Activated CD4-positive, alpha-beta T cell treated with anti-CD3 and anti-CD28 coated beads, Interleukin-2, amount 50 U/mL, for 48 hours (primary cell): ENCODE results near the gene DMD.
A peak's percentile ranks its signal among the peaks of the same experiment; 100 is the strongest.

Experiments
- DNase-seq, 2 experiments: peaks; one replicate each; pipeline ENCODE4 v3.0.0-alpha.2; 2020

Gene DMD

GRCh38 chrX:32170481-32170880 lies 1040.9 kb downstream of the DMD start:
- no peak for DNase-seq

DNA sequence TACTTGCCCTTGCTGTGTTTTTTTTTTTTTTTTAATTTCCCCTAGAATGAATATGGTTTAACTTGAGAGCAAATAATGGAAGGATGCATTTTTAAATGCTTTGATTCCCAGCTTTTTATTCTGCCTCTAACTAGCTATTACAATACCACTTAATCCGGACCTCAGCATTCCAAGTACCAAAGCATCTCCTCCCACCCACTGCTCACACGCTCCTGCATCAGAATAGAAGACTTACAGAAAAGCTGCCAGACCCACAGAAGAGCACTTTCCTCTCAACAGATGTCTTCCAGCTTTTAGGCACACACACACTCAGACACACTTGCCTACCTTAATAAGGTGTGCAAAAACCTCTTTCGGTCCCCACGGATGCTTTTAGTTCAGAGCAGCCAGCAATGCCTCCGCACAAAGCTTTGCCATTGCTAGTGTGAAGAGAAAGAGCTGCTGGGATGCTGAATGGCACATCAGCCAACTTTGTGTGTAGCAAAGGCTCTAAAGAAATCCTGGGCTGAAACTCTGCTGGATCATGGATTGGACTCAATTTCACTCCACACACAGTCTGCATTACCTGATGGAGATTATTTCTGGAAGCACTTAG lies 1056.2 kb downstream of the DMD start:
- DNase-seq, result no peak

GRCh38 chrX:32153585-32153984 lies 1057.8 kb downstream of the DMD start:
- no peak for DNase-seq

- no peak for DNase-seq
Measured at GRCh38 chrX:32150141-32150540, 1061.2 kb downstream of the DMD start.

DNA sequence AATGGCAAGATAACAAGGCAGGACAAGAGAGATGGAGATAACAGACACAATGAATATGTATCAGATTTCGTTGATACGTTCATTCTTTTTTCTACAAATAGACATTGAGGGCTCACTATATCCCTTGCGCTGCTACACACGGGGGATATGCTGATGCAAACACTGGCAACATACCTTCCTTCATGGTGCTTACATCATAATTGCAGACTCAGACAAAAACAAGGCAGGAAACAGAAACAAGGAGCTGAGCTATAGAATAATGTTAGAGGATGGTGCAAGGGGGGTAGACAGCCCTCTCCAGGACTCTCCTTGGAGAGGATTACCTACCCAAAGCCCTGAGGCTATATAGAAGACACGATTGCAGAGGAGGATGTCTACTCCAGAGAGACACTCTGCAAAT lies 1069.5 kb downstream of the DMD start:
- no peak for DNase-seq

DNA sequence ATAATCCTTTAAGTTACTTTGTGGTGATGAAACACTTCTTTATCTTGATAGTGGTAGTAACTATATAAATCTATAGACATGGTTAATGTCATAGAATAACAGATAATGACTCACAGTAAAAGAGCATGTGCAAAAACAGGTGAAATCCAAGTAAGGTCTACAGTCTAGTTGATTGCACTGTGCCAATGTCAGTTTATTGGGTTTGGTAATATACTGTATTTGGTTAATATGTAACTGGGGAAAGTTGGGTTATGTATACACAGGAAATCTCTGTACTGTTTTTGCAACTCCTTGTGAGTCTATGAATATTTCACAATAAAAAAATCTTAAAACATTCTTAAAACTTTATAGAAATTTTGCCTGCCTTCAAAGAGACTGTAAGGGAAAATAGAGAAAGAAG lies 1071.9 kb downstream of the DMD start:
- DNase-seq, result no peak

DNA sequence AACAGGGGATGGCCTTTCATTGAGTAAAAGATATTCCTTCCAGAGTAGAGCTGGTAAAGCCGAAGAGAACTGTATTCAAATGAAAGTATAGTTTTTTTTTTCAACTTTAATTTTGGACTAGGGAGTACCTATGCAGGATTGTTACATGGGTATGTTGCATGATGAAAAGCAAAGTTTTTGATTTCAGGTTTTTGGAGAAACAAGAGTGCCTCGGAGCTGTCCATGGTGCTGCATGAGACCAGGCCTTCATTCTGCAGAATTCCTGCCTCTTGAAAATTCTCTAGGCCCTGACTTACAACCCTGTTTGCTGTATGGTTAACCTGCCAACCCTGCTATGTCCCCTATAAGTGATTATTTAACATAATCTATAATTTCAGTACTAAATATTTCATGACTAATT lies 1073.8 kb downstream of the DMD start:
- DNase-seq, result peak in 1 of 2 experiments; percentile 1

DNA sequence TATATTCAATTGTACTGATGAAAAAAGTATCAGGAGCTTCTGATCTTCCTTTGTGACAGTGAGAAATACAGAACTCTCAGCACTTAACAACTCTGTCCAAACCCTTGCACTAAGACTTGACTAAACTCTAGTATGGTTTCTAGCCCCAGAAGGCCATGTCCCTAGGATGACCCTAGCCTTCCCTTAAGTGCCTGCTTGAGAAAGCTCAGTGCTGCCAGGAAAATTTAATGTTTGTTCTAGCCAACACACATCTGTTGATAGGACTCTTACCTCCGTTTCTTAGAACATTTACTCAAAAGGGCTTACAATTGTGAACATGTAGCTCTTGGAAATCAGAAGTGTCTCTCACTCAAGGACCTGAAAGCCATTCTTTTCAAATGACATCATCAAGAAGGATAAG lies 1084.4 kb downstream of the DMD start:
- no peak for DNase-seq

- DNase-seq, result no peak
Measured at GRCh38 chrX:32118832-32119231, 1092.5 kb downstream of the DMD start.

DNA sequence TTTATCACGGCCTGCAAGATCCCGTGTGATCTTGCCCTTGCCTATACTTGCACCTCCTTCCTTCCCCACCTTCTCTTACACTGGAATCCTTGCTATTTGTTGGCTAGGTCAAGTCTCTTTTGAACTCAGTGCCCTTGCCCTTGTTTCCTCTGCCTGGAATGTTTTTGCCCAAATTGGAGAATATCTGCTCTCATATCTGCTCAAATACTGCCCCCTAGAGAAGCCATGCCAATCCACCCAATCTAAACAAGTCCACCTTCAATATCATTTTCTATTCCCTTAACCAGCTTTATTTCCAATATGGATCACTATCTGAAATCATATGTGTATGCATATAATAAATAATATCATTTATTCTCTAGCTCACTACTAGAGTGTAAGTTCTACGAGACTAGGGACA lies 1095.3 kb downstream of the DMD start:
- no peak for DNase-seq

DNA sequence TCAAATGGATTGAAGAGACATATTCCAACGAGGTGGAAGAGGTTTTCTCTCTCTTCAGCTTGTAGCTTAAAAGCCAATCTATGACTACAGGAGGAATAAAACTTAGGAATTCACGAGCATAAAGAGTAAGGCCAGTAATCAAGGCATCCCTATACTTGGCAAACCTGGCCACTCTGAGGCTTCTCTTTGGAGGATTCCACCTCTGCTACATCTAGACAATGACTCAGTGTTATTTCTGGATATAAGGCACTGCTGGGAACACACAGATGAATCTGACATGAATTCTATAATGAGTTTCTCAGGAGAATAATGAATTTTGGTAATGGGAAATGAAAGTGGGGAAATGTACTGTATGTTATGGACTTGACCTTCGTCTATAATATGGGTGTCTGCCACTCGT lies 1123.7 kb downstream of the DMD start:
- no peak for DNase-seq

- DNase-seq, result no peak
Measured at GRCh38 chrX:32084757-32085156, 1126.6 kb downstream of the DMD start.

DNA sequence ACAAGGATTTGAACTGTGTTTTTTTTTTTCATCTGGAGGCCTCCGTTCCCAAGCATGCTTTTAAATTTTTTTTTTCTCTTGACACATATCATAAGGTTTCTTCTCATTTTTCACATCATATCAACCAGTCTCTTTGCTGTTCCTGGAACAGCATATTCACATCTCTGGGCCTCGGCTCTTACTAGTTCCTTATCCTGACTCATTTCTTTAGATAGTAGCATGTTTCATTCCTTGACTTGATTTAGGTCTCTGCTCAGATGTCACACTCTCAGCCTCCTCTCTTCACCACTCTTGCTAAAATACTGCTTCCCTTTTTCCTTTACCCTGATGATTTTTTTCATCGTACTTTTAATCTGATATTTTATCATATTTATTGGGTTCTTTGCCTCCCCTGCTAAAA lies 1163.1 kb downstream of the DMD start:
- no peak for DNase-seq

DNA sequence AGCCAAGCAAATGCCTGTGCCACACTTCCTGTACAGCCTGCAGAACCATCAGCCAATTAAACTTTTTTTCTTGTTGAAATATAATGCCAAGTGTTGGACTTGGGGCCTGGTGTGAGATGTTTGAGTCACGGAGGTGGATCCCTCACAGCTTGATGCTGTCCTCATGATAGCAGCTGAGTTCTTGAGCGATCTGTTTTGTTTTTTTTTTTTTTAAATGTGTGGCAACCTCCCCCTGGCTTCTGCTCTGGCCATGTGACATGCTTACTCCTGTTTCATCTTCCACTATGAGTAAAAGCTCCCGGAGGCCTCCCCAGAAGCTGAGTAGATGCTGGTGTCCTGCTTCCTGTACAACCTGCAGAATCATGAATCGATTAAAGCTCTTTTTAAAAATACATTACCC lies 1166.2 kb downstream of the DMD start:
- no peak for DNase-seq

- no peak for DNase-seq
Measured at GRCh38 chrX:32041181-32041580, 1170.2 kb downstream of the DMD start.

DNA sequence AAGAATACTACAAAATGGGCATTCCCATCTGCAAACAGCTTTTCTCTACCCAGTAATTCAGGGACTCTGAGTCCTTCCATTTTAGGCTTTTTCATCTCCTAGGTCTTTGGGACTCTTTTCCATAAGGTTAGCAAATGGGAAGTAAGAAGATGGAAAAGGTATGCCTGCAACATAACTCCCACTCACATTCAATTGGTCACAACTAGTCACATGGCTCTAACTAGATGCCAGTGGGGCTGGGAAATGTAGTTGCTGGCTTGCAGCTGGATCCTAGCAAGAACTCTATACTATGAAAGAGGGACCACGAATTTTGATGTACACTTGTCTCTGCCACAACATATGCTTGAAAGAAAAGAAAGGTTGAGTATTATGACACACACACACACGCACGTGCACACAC lies 1184.6 kb downstream of the DMD start:
- DNase-seq, result no peak

DNA sequence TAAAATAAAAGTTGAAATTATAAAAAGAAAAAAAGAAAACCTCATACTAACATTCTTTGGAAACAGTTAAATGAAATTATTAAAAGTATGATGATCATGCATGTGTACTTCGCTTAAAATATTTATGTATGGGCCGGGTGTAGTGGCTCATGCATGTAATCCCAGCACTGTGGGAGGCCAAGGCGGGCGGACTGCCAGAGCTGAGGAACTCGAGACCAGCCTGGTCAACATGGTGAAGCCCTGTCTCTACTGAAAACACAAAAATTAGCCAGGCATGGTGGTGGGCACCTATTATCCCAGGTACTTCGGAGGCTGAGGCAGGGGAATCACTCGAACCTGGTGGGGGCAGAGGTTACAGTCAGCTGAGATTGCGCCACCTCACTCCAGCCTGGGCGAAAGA lies 1187.3 kb downstream of the DMD start:
- no peak for DNase-seq

DNA sequence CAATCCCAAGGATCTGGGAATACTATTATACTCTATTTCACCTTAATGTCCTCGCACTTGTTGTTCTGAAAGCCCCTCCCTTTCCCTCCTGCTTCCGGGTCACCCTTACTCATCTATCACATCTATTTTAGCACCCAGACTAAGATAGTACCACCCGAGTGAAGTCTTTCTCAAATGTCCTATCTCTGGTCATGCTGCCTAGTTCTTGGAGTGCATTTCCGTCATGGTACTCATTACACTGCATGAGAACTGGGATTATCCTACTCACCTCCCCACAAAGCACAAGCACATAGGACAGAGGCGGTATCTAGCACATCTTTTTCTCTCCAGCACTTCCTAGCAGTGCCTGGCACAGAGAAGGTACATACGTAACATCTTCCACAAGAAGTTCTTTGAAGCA lies 1195.2 kb downstream of the DMD start:
- DNase-seq, result no peak

DNA sequence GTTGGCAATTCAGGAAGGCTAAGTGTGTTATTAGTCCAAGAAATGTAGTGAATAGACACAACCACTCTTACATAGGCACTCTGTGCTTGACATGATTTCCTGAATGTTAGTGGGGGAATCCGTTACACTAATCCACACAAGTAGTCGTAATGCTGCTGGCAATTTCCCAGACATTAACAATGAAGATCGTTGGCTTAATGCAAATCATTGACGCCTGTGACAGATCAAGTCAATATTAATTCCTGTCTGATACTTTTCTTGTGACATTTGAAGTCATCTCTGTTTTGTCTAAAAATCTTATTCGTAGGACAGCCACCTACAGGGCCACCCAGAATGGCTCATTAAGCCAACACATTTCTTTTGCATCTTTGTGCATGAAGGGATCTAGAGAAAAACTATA lies 1200.4 kb downstream of the DMD start:
- DNase-seq, result no peak

- DNase-seq, result no peak
Measured at GRCh38 chrX:32010212-32010611, 1201.1 kb downstream of the DMD start.

GRCh38 chrX:31993637-31994036 lies 1217.7 kb downstream of the DMD start:
- DNase-seq, result no peak

DNA sequence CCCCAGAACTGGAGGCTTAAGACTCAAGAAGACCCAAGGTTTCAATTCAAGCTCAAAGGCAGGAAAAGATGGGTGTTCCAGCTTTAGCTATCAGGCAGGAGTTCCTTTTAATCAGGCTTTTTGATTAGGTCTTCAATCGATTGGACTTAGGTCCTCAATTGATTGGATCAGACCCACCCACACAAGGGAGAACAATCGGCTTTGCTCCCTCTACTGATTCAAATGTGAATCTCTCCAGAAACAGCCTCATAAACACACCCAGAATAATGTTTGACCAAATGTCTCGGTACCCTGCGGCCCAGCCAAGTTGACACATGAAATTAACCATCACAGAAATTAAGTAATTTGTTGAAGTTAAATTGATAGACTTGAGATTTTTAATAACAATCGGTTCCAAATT lies 1222.4 kb downstream of the DMD start:
- DNase-seq, result no peak

GRCh38 chrX:31981546-31982062 lies 1229.7 kb downstream of the DMD start:
- no peak for DNase-seq

- DNase-seq, result no peak
Measured at GRCh38 chrX:31969714-31970113, 1241.6 kb downstream of the DMD start.

- no peak for DNase-seq
Measured at GRCh38 chrX:31962256-31962655, 1249.1 kb downstream of the DMD start.
